ENCODE results near the gene TRIM60. TPM values are rescaled to one million over a fixed set of nuclear protein-coding genes. Genes with fewer than 3 reads are reported as not detected.

The TRIM60 gene
- total RNA-seq, 1 donor from 2014 or later, result not detected

GRCh38 chr4:165005352-165005925, 26.4 kb upstream of the TRIM60 start:
- H3K27ac ChIP-seq, result no peak overlapping the region
- no peaks in the 10 kb centered on the region for H3K9me3 ChIP-seq
- DNase-seq (no peak), ATAC-seq (no peak)
- no peaks in the 10 kb centered on the region for H3K4me1 ChIP-seq
- no peak for TF ChIP-seq CTCF (IDR thresholded peaks at IDR 0.05)
- no peaks in the 10 kb centered on the region for H3K36me3 ChIP-seq
- H3K27me3 ChIP-seq, result no peaks in the 10 kb centered on the region
- intact Hi-C loops (cut with DNase I), result no loop called here
- no peak overlapping the region for H3K4me3 ChIP-seq

GRCh38 chr4:165006456-165006855, 25.3 kb upstream of the TRIM60 start:
- ATAC-seq (peak; percentile 17), DNase-seq (no peak)
- Histone ChIP-seq H3K4me1 (no peaks in the 10 kb centered on the region), H3K9me3 (no peaks in the 10 kb centered on the region), H3K27ac (no peak overlapping the region), H3K4me3 (no peak overlapping the region), H3K27me3 (no peaks in the 10 kb centered on the region), H3K36me3 (no peaks in the 10 kb centered on the region)
- intact Hi-C loops (cut with DNase I), result no loop called here
- TF ChIP-seq CTCF (IDR thresholded peaks at IDR 0.05), result no peak

- intact Hi-C loops (cut with DNase I), result no loop called here
- no peak for TF ChIP-seq CTCF (IDR thresholded peaks at IDR 0.05)
- no peak overlapping the region for H3K4me3 ChIP-seq
- no peaks in the 10 kb centered on the region for H3K4me1 ChIP-seq
- H3K27ac ChIP-seq, result no peak overlapping the region
- ATAC-seq (no peak), DNase-seq (no peak)
- H3K9me3 ChIP-seq, result no peaks in the 10 kb centered on the region
- no peaks in the 10 kb centered on the region for H3K36me3 ChIP-seq
- no peaks in the 10 kb centered on the region for H3K27me3 ChIP-seq
Measured at GRCh38 chr4:165006886-165007285, 24.9 kb upstream of the TRIM60 start.

- TF ChIP-seq CTCF (IDR thresholded peaks at IDR 0.05), result no peak
- no peak overlapping the region for H3K4me3 ChIP-seq
- ATAC-seq (no peak), DNase-seq (no peak)
- no peaks in the 10 kb centered on the region for H3K27me3 ChIP-seq
- intact Hi-C loops (cut with DNase I), result no loop called here
- no peaks in the 10 kb centered on the region for H3K36me3 ChIP-seq
- no peaks in the 10 kb centered on the region for H3K4me1 ChIP-seq
- no peak overlapping the region for H3K27ac ChIP-seq
- no peaks in the 10 kb centered on the region for H3K9me3 ChIP-seq
Measured at GRCh38 chr4:165009493-165010227, 22.1 kb upstream of the TRIM60 start.

GRCh38 chr4:165010487-165010886, 21.3 kb upstream of the TRIM60 start:
- Histone ChIP-seq H3K27me3 (no peaks in the 10 kb centered on the region), H3K27ac (no peak overlapping the region), H3K9me3 (no peaks in the 10 kb centered on the region), H3K4me1 (no peaks in the 10 kb centered on the region), H3K4me3 (no peak overlapping the region), H3K36me3 (no peaks in the 10 kb centered on the region)
- intact Hi-C loops (cut with DNase I), result no loop called here
- DNase-seq, result no peak
- no peak for ATAC-seq
- no peak for TF ChIP-seq CTCF (IDR thresholded peaks at IDR 0.05)
